Activated T-cell treated with anti-CD3 and anti-CD28 coated beads, Interleukin-2, amount 50 U/mL, for 72 hours (primary cell): ENCODE data around the gene FAM216A. TPM values are rescaled to one million over a fixed set of nuclear protein-coding genes. Genes with fewer than 3 reads are reported as not detected.
A peak's percentile ranks its signal among the peaks of the same experiment; 100 is the strongest.
"Not testable (repeated sequence)": the region's sequence is repeated elsewhere in the genome, so short reads cannot be mapped to it uniquely, and the experiment has no call there.

Experiments used
- ATAC-seq, 2 donors: fragments of 150-1000 bp; cut with Tn5 transposase; replicated peaks in 1 of 2; 2 replicates each; pipeline ENCODE4 v1.10.0; 2021; ENCODE audit warnings: moderate library complexity in 2 of 2, mild to moderate bottlenecking in 1 of 2
- DNase-seq, 2 donors: peaks; one replicate each; pipeline ENCODE4 v3.0.0; 2021 to 2022; ENCODE audit warnings: mixed read lengths in 1 of 2
- H3K27ac Mint-ChIP-seq: one replicate; pipeline ENCODE4 v1.8.0; 2022; ENCODE audit warnings: mild to moderate bottlenecking, moderate library complexity, mixed read lengths
- H3K27me3 Mint-ChIP-seq: one replicate; pipeline ENCODE4 v1.8.0; 2022; ENCODE audit warnings: low read depth, mixed read lengths
- H3K36me3 Mint-ChIP-seq, 2 donors: one replicate each; pipeline ENCODE4 v1.8.0; 2022; ENCODE audit warnings: mixed read lengths in 2 of 2, mild to moderate bottlenecking in 1 of 2; ENCODE audit not compliant: insufficient read depth in 2 of 2
- H3K4me1 Mint-ChIP-seq: one replicate; pipeline ENCODE4 v1.8.0; 2022; ENCODE audit warnings: low read depth, mixed read lengths
- H3K4me3 Mint-ChIP-seq, 2 donors: one replicate each; pipeline ENCODE4 v1.8.0; 2022; ENCODE audit warnings: mild to moderate bottlenecking in 2 of 2, mixed read lengths in 2 of 2, moderate library complexity in 2 of 2
- H3K9me3 Mint-ChIP-seq, 2 donors: one replicate each; pipeline ENCODE4 v1.8.0; 2022; ENCODE audit warnings: mixed read lengths in 2 of 2
- total RNA-seq, 2 donors: library from RNA; stranded (reverse); gene quantifications; one replicate each; pipeline ENCODE4 v1.2.3, GENCODE V29; 2022

FAM216A gene
- total RNA-seq, 2 donors from 2014 or later: 17.5 to 23.4 TPM

DNA sequence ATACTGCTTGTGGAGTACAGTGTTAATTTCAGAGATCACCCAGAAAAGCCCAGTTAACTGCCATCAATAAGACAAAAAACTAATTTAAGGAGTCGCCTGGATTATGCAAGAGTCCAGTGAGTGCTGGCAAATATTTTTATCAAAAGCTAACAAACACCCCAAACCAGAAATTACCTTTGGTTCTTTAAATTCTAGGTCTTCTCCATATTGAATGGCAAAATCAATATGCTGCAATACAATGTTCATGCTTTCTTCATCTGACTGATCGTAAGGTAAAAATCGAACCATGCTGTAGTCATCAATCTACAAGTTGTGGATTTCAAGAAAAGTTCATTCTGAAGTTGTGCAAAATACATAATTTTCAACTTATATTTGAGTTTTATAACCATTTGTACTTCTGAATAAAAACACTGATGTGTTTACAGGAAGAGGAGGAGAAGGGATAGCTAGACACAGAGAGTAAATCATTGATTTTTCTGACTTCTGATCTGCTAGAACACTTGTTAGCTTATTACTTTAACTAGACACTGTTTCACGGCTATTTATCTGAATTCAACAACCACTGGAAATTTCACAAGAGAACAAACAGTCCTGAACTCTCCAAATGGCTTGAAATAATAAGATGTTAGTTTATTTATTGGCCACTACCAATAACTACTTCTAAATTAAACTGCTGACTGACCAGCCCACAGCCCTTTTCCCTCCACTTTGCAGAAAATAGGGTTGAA, 14.9 kb upstream of the FAM216A start:
- Mint-ChIP-seq H3K4me1 (peaks cover 23% of the 10 kb centered on the region), H3K36me3 (peaks cover 12 to 18% of the 10 kb centered on the region in 2 donors), H3K27ac (peak overlapping the region; percentile 24), H3K27me3 (no peaks in the 10 kb centered on the region), H3K4me3 (no peak overlapping the region), H3K9me3 (no peaks in the 10 kb centered on the region)
- DNase-seq (no peak), ATAC-seq (no peak)

DNA sequence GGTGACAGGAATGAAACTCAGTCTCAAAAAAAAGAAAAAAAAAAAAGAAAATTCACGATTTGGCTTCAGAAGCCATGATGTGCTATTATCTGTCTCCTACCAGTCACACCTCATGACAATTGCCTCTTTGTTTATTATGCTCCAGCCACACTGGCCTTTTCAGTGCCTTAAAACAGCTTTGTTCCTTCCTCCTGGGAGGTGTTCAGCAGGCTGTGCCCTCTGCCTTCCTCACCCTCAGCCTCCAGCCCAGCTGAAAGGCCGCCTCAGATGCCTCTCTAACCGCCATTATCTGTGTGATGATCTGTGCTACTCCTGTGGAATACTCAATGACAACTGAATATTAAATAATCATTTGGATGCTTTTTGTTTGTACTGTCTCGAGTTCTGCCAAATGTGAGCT, 9.9 kb upstream of the FAM216A start:
- Mint-ChIP-seq H3K9me3 (no peaks in the 10 kb centered on the region), H3K36me3 (peaks cover 4 to 25% of the 10 kb centered on the region in 2 donors)
- no peak for DNase-seq

DNA sequence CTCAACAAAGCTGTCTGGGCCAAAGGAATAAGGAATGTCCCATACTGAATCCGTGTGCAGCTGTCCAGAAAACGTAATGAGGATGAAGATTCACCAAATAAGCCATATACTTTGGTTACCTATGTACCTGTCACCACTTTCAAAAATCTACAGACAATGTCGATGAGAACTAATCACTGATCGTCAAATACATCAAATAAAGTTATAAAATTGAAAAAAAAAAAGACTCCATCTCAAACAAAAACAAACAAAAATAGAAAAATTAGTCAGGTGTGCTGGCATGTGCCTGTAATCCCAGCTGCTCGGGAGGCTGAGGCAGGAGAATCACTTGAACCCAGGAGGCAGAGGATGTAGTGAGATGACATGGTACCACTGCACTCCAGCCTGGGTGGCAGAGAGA, 7.5 kb upstream of the FAM216A start:
- H3K27ac Mint-ChIP-seq, H3K27me3 Mint-ChIP-seq, H3K9me3 Mint-ChIP-seq, H3K4me3 Mint-ChIP-seq, ATAC-seq, DNase-seq: not testable (repeated sequence)
- H3K36me3 Mint-ChIP-seq: peaks cover 6 to 27% of the 10 kb centered on the region in 2 donors
- H3K4me1 Mint-ChIP-seq: peaks cover 13% of the 10 kb centered on the region

More for the DNA sequence above, 9.9 kb upstream of the FAM216A start:
- peaks cover 7% of the 10 kb centered on the region for H3K4me1 Mint-ChIP-seq
- no peaks in the 10 kb centered on the region for H3K27me3 Mint-ChIP-seq
- H3K27ac Mint-ChIP-seq: no peak overlapping the region
- no peak for ATAC-seq
- no peak overlapping the region for H3K4me3 Mint-ChIP-seq

DNA sequence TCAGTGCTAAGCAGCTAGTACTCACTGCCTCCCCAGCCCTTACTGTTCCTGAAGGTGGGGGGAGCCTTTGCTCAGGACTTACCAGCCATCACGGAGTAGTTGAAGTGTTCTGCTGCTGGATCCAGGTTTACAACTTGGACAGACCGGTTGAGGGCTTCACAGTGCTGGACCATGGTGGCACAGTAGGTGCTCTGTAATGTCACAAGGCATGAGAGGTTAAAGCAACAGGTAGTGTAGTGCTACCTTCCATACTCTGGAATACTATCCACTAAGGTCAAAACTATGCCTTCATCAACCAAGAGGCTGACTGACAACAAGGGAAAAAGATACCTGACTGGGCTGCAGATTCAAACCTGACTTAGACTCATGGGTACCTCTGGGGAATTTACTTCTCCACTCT, 3.6 kb upstream of the FAM216A start:
- Mint-ChIP-seq H3K27ac (no peak overlapping the region), H3K4me1 (peaks cover 40% of the 10 kb centered on the region), H3K9me3 (no peaks in the 10 kb centered on the region), H3K27me3 (no peaks in the 10 kb centered on the region), H3K4me3 (no peak overlapping the region), H3K36me3 (peaks cover 11 to 16% of the 10 kb centered on the region in 2 donors)
- ATAC-seq (no peak), DNase-seq (no peak)

DNA sequence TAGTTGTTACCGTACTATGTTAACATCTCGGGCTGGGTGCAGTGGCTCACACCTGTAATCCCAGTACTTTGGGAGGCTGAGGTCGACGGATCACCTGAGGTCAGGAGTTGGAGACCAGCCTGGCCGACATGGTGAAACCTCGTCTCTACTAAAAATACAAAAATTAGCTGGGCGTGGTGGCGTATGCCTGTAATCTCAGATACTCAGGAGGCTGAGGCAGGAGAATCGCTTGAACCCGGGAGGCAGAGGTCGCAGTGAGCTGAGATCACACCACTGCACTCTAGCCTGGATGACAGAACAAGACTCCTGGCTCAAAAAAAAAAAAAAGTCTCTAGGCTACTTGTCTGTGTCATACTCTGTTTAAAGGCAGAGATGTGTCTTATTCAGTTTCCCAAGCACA, 2.9 kb upstream of the FAM216A start:
- not testable (repeated sequence) for H3K4me3 Mint-ChIP-seq

DNA sequence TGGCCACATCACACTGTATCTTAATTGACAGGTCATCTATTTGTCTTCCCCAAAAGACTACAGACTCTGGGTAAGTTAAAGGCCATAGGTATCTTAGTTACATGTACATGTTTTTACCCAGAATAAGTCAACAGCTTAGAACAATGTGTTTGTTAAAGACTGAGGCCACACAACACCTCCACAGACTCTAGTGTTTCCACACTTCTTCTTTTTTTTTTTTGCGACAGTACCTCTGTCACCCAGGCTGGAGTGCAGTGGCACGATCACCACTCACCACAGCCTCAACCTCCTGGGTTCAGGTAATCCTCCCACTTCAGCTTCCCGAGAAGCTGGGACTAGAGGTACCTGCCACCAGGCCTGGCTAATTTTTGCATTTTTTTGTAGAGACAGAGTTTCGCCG, 1.9 kb upstream of the FAM216A start:
- H3K9me3 Mint-ChIP-seq: no peaks in the 10 kb centered on the region
- H3K36me3 Mint-ChIP-seq: peaks cover 9 to 18% of the 10 kb centered on the region in 2 donors
- DNase-seq (no peak), ATAC-seq (no peak)
- H3K27me3 Mint-ChIP-seq: no peaks in the 10 kb centered on the region
- H3K4me3 Mint-ChIP-seq: peak overlapping the region; percentile 89
- H3K4me1 Mint-ChIP-seq: peaks cover 48% of the 10 kb centered on the region
- H3K27ac Mint-ChIP-seq: no peak overlapping the region

More for the DNA sequence above, 2.9 kb upstream of the FAM216A start:
- H3K27me3 Mint-ChIP-seq, DNase-seq, H3K9me3 Mint-ChIP-seq, H3K27ac Mint-ChIP-seq, ATAC-seq: not testable (repeated sequence)
- H3K4me1 Mint-ChIP-seq: peaks cover 47% of the 10 kb centered on the region
- peaks cover 11 to 18% of the 10 kb centered on the region in 2 donors for H3K36me3 Mint-ChIP-seq

DNA sequence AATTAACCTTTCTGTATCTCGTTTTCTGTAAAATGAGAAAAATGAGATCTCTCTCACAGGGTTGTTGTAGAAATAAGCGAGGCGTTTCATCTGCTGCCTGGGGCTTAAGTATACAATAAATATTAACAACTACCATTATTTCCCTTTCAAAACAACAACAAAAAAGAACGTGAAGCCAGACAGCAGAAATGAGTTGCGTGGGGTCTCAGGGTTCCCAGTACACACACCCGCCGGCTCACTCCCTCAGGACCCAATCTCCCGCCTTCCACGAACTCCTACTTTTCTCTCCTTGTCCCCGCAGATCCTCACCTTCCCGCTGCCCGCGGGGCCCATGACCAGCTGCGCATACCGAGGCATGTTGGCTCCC, 815 bp upstream of the FAM216A start:
- peak overlapping the region; percentile 89 for H3K4me3 Mint-ChIP-seq
- H3K27me3 Mint-ChIP-seq: no peaks in the 10 kb centered on the region
- H3K9me3 Mint-ChIP-seq: no peaks in the 10 kb centered on the region
- H3K4me1 Mint-ChIP-seq: peaks cover 41% of the 10 kb centered on the region
- DNase-seq (no peak), ATAC-seq (no peak)
- H3K36me3 Mint-ChIP-seq: peaks cover 9 to 16% of the 10 kb centered on the region in 2 donors
- H3K27ac Mint-ChIP-seq: peak overlapping the region; percentile 89

DNA sequence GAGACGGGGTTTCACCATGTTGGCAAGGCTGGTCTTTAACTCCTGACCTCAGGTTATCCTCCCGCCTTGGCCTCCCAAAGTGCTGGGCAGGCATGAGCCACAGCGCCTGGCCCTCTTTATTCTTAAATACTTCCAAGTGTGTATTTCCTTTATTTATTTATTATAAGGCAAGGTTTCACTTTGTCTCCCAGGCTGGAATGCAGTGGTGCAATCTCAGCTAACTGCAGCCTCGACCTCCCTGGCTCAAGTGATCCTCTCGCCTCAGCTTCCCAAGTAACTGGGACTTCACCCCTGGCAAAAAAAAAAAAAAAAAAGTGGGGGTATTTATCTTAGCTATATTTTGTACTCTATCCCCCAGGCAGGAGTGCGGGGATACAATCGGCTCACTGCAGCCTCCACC, 6.8 kb downstream of the FAM216A start:
- peaks cover 2 to 17% of the 10 kb centered on the region in 2 donors for H3K36me3 Mint-ChIP-seq
- ATAC-seq: no peak
- H3K4me1 Mint-ChIP-seq: peaks cover 4% of the 10 kb centered on the region
- H3K27me3 Mint-ChIP-seq: no peaks in the 10 kb centered on the region
- H3K9me3 Mint-ChIP-seq: no peaks in the 10 kb centered on the region
- H3K4me3 Mint-ChIP-seq: no peak overlapping the region
- no peak overlapping the region for H3K27ac Mint-ChIP-seq
- no peak for DNase-seq

DNA sequence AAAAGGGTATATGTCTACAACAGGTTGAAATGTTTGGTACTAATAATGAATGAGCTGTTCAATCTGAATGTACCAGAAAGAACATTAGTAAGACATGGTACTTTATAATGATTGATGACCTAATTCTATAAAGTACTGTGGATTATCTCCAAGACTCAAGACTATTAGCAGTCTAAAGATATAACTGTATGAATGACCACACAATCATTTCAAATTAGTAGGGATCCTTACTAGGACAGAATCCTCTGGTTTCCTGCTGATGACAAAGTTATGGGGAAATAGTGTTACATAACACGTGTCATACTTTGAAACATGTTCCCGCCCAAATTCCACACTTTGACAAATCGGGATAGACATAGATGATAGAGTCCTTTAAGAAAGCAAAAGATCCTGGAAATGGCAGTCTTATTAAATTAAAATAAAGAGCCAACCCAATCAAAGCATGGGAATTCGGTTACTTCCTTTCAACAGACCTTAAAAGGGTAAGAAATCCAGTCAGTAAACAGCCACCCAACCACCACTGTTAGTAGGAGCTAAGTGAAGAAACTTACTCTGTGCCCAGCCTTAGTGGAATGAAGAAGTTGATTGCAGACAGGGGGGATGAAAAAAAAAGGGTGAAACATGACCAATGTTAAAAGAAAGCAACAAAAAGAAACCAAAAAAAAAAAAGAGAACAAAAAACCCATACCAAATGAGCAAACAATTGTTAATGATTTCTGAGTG, 30.5 kb downstream of the FAM216A start:
- Mint-ChIP-seq H3K27ac (peak overlapping the region; percentile 95), H3K4me1 (peaks cover 31% of the 10 kb centered on the region), H3K4me3 (peak overlapping the region; percentile 59 to 77), H3K9me3 (peaks cover 0 to 1% of the 10 kb centered on the region in 2 donors), H3K36me3 (peaks cover 14 to 20% of the 10 kb centered on the region in 2 donors), H3K27me3 (no peaks in the 10 kb centered on the region)
- DNase-seq: no peak
- ATAC-seq: no peak

DNA sequence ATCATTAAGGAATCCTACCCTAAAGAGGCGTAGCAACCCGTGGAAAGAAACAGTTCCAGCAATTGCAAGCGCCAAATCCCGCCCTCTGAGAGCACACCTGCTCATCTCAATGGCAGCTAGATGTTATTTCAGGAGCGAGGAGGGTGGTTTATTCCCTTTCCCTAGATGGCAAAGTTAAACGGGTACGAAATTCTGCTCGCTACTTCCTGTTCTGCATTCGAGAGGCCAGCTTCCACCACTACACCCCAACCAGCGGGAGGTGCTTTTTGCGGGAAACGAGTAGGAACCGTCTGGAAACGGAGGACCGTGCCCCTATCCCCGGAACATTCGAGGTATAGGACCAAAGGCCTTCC, 32.7 kb downstream of the FAM216A start:
- peaks cover 0 to 1% of the 10 kb centered on the region in 2 donors for H3K9me3 Mint-ChIP-seq
- peak; percentile 5 to 10 for ATAC-seq
- H3K36me3 Mint-ChIP-seq: peaks cover 12% of the 10 kb centered on the region in 2 donors
- H3K27ac Mint-ChIP-seq: peak overlapping the region; percentile 98
- H3K4me3 Mint-ChIP-seq: peak overlapping the region; percentile 94 to 96
- no peaks in the 10 kb centered on the region for H3K27me3 Mint-ChIP-seq
- peak in 1 of 2 donors; percentile 36 for DNase-seq
- H3K4me1 Mint-ChIP-seq: peaks cover 31% of the 10 kb centered on the region

DNA sequence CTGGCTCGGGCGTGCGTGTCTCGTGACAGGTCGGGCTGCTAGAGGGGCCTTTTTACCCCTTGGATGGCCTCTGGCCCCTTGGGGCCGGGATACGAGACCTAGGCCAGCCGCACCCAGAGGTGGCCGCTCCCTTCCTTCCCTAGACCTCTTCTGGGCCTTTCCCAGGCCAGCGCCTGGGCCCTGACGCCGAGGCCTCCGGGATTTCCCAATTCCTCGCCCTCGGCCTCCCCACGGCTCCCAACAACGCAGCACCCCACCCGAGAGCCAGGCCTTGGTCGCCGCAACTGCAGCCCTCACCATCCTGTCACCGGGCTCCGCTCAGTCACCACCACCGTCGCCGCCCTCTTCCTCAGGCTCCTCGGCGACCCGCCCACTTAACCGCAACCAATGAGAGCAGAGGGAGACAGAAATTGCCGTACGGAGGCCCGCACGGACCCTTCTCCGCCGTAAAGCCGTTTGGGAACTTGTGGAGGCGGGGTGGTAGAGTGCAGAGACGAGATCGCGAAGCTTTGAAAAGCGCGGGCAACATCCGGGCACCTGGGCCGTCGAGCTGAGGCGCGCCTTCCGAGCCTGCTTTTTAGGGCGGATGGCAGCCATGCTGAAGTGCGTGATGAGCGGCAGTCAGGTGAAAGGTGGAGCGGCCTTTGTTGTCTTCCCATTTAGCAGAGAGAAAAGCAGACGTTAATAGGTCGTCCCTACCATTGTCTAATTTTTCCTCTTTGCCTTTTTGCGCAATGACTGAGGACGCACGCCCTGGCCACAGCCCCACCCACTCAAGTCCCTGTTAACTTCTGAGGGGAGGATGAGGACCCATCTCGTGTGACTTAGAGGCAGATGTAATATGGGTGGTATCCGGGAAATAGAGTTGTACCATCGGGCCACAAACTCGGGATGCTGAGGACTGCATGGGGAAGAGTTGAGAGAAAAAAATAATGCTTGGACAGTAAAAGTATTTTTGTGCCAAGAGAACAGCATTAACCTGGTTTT, 33.4 kb downstream of the FAM216A start, which contains the start of the genes RAD9B and VPS29:
TSS of gene RAD9B (plus strand) at position 580 of the 987 bp plus-strand sequence. CDS start at position 587, 7 bp downstream.
TSS of gene VPS29 (minus strand) at position 360 of the 987 bp plus-strand sequence. CDS start at position 300, 60 bp downstream.
- Mint-ChIP-seq H3K36me3 (peaks cover 12% of the 10 kb centered on the region in 2 donors), H3K4me1 (peaks cover 31% of the 10 kb centered on the region), H3K27ac (peak within 1 kb of the TSS; percentile 98), H3K4me3 (peak within 1 kb of the TSS; percentile 94 to 96), H3K9me3 (peaks cover 0 to 1% of the 10 kb centered on the region in 2 donors), H3K27me3 (no peaks in the 10 kb centered on the region)
- ATAC-seq: peak; percentile 98
- DNase-seq: peak; percentile 99

DNA sequence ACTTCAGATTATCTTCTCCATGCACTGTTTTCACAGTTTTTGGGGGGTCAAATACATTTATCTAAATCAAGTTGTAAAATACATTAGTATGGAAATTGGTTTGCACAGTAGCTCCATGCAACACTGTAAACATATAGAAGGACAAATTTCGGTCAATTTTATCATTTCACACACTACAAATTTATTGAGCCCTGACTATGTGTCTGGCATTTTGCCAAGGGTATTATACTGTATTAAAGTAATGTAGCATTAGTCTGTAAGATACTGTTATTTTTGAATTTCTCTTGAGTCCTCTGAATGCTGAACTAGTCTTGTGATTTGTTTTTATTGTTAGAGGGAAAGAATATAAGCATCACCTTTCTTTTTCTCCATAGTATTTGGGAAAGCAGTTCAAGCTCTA, 34.8 kb downstream of the FAM216A start:
- Mint-ChIP-seq H3K9me3 (peaks cover 0 to 1% of the 10 kb centered on the region in 2 donors), H3K36me3 (peaks cover 10 to 12% of the 10 kb centered on the region in 2 donors), H3K4me3 (no peak overlapping the region), H3K27ac (peak overlapping the region; percentile 80), H3K27me3 (no peaks in the 10 kb centered on the region), H3K4me1 (peaks cover 31% of the 10 kb centered on the region)
- ATAC-seq: no peak
- no peak for DNase-seq
